ENCODE measurements around the gene APELA.
"Not testable (repeated sequence)": the region's sequence is repeated elsewhere in the genome, so short reads cannot be mapped to it uniquely, and the experiment has no call there.

Gene APELA, protein sequence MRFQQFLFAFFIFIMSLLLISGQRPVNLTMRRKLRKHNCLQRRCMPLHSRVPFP

GRCh38 chr4:164876700-164877324 lies at the start of gene APELA:
Gene APELA (plus strand): TSS chr4:164877178. CDS start chr4:164877332, 154 bp downstream.
- no peak for DNase-seq (ENCODE audit: insufficient read length, low spot score)
- no peak for FAIRE-seq

DNA sequence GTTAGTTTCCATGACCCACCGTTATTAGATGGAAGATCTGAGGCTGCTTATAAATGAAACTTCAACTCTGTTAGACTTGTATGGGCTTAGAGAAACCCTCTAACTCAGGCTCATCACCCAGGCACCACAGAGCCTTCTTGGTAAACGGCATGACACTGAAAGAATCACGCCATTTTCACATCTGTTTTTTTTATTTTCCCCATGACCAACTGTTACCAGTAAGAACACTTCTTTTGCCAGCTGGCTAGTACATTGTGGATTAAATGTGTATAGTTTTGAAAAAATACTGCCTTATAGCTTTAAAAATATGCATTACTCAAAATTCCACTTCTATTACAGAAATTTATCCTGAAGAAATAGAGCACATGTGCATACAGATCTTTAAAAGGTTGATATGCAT lies 48.0 kb upstream of the APELA start:
- FAIRE-seq (no peak), DNase-seq (ENCODE audit: insufficient read length, low spot score) (no peak)

DNA sequence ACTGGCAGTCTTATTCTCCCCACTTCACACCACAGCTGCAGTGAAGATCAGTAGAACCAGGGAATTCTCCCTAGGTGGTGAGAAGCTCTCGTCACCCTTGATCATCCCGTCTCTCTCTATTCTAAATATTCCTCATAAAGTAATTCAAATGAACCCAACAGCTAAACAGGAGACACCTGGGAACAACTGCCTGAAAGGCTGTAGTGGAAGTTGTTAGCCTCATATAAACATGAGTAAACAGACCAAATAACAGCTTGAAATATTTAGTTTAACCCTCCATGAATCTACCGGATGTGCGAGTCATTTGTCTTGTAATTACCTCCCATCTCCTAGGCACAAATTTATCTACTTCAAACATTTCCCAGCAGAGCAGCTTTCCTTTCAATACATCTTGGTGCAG lies 30.4 kb upstream of the APELA start:
- no peak for DNase-seq (ENCODE audit: insufficient read length, low spot score)
- no peak for FAIRE-seq

- FAIRE-seq (no peak), DNase-seq (ENCODE audit: insufficient read length, low spot score) (no peak)
Observed at GRCh38 chr4:164847016-164847415, 30.0 kb upstream of the APELA start.

GRCh38 chr4:164847967-164848649 lies 28.9 kb upstream of the APELA start:
- DNase-seq (ENCODE audit: insufficient read length, low spot score), result no peak
- FAIRE-seq, result no peak

GRCh38 chr4:164856396-164856795 lies 20.6 kb upstream of the APELA start:
- DNase-seq (ENCODE audit: insufficient read length, low spot score) (no peak), FAIRE-seq (no peak)

DNA sequence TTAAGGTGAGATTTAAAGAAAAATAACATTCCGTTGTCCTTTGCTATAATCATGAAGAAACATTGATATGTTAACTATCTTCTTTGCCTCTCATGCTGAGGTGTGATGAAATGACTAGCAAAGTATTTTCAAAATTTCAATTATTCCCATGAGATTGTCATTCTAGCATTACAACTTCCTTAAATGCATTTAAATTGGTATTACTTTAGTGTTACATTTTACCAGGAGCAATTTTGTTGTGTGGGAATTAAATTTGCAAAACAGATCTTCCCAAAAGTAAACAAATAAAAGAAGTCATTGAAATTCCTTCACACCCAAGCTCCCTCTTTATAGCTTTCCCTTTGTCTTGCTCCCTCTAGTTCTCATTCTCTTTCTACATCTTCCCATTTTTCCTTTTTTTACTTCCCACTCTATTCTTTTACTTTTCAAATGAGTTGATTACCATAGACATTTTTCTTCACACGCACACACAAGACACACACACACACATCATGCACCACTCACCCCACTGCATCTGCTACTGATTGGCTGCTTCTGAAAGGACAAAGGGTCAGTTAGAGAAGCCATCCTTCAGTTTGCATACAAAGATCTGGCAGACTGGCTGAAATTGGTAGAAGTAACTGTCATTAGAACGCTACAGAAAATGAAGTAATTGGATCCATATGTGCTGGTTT lies 10.0 kb upstream of the APELA start:
- peak; percentile 13 for FAIRE-seq
- no peak for DNase-seq (ENCODE audit: insufficient read length, low spot score)

- no peak for FAIRE-seq
Observed at GRCh38 chr4:164871673-164872072, 5.3 kb upstream of the APELA start.

DNA sequence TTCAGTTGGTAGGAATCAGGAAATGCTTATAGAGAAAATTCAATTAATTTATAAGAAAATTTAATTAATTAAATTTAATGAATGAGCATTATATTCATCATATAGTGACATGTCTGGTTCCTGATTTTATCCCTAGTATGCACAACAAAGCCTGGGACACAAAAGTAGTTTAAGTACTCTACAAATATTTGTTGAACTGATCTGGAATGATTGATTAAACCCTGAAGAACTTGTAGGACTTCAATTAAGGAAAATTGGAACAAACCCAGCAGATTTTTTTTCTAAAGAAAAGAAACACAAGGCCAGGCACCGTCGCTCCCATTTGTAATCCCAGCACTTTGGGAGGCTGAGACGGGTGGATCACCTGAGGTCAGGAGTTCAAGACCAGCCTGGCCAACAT lies 4.5 kb upstream of the APELA start:
- FAIRE-seq, result no peak
- DNase-seq (ENCODE audit: insufficient read length, low spot score), result no peak

More at GRCh38 chr4:164871673-164872072, 5.3 kb upstream of the APELA start:
- DNase-seq (ENCODE audit: insufficient read length, low spot score), result no peak

DNA sequence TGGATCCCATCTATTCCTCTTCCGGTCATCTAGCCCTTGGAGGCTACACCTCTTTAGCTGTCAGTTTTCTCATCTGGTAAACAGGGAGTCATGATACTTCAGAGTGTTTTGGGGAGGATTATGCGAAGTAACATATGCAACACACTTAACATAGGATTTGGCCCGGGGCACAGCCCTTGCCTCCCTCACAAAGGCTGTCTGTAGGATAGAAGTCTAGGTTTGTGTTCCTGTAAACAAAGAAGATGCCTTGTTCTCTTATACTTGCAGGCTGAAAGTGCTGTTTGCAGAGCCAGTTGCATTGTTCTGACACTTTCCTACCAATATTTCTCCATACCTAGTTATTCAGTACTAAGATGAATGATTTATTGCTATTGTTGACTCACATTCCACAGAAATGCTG lies 2.2 kb upstream of the APELA start:
- DNase-seq (ENCODE audit: insufficient read length, low spot score) (peak; percentile 19), FAIRE-seq (no peak)

DNA sequence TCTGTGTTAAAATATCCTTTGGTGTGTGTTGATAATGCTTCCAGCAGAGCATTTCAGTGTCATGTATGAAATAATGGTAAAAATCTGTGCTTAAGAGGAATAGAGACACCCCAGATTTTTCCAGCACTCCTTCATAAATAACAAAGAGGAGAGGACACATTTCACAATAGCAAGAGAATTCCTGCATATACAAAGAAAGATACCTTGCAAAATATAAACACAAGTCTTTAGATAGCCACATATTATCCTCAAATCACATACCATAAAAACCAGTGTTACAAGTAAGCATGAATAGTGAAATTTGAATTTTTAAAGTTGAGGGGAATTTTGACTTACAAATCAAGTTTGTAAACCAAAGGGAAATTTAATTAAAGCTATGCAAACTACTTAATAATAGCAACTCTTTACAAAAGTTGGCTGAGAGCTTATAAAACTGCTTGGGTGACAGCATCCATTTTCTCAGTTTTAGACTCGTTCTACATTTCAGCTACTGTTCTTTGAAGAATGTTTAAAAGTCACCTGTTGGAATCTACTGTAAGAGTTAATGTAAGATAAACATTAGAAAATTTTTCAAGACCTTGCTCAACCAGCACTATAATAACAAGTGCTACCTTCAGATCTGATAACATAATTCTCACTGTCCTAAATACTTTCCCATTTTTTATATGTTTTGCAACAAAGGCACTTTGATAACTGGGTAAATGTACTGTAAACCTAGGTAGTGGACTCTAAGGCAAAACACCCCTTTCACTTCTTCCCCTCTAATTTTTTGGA lies 3.7 kb downstream of the APELA start:
- FAIRE-seq (no peak), DNase-seq (ENCODE audit: insufficient read length, low spot score) (no peak)

DNA sequence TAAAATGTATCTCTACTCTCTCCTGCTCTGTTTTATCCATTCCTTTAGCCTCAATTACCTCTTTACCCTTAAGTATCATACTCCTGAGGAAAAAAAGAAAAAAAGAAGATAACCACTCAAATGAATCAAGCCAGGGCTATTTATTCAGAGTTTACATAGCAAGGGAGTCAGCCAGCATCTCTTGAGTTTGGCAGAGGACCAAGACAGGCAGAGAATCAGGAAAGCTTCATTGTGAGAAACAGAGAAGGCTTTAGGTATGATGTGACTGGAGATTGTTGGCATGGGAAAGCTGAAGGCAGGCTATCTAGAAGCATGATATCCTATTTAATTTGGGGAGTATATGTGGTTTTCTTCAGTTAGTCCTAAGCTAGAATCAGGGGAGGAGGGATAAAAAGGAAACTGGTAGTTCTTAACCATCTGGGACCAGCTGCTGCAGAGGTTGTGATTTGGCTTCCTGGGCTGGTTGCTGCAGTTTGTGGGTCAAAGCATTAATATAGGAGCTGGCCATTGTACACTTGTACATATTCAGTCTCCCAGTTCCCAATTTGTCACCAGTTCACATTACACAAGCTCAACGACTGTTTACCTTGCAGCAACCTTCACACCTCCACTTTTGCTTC lies 11.2 kb downstream of the APELA start:
- FAIRE-seq (no peak), DNase-seq (ENCODE audit: insufficient read length, low spot score) (no peak)

DNA sequence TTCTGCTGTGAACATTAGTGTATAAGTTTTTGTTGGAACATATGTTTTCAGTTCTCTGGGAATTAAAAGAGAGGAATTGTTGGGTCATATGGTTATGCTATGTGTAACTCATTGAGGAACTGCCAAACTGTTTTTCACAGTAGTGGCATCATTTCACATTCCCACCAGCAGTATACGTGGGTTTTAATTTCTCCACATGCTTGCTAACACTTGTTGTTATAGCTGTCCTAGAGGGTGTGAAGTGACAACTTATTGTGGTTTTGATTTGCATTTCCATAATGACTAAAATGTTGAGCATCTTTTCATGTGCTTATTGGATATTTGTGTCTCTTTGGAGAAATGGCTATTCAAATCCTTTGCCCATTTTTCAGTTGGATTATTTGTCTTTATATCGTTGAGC lies 13.7 kb downstream of the APELA start:
- FAIRE-seq, result peak; percentile 33
- DNase-seq (ENCODE audit: insufficient read length, low spot score), result no peak

- DNase-seq (ENCODE audit: insufficient read length, low spot score), result no peak
- no peak for FAIRE-seq
Observed at GRCh38 chr4:164892018-164892417, 15.0 kb downstream of the APELA start.

DNA sequence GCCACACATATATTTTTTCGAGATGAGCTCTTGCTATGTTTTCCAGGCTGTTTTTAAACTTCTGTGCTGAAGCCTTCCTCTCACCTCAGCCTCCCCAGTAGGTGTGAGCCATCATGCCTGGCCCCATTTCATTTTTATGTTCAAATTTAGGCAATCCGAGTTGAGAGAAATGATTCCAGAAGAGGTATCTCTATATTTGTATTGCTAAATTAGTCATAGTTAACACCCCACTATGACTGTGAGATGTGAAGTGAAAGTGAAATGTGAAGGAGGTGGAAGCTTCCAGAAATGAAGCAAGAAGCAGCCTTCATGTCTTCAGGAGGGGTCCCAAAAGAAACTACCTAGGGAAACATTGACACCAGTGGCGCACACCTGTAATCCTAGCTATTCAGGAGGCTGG lies 17.7 kb downstream of the APELA start:
- DNase-seq (ENCODE audit: insufficient read length, low spot score) (no peak), FAIRE-seq (no peak)

- FAIRE-seq, result no peak
Observed at GRCh38 chr4:164902608-164903007, 25.6 kb downstream of the APELA start.

GRCh38 chr4:164904336-164904735 lies 27.4 kb downstream of the APELA start:
- FAIRE-seq, result no peak
- DNase-seq (ENCODE audit: insufficient read length, low spot score), result no peak

More at GRCh38 chr4:164902608-164903007, 25.6 kb downstream of the APELA start:
- no peak for DNase-seq (ENCODE audit: insufficient read length, low spot score)

DNA sequence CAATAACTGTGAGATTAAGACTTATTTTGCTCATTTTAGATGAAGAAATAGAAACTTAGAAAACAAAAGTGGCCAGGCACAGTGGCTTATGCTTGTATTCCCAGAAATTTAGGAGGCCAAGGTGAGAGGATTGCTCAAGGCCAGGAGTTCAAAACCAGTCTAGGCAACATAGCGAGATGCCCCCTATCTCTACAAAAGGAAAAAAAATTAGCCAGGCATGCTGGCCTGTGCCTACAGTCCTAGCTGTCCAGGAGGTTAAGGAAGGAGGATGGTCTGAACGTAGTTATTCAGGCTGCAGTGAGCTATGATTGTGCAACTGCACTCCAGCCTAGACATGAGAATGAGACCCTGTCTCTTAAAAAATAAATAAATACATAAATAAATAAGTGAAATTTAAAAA lies 28.0 kb downstream of the APELA start:
- DNase-seq (ENCODE audit: insufficient read length, low spot score) (no peak), FAIRE-seq (no peak)

DNA sequence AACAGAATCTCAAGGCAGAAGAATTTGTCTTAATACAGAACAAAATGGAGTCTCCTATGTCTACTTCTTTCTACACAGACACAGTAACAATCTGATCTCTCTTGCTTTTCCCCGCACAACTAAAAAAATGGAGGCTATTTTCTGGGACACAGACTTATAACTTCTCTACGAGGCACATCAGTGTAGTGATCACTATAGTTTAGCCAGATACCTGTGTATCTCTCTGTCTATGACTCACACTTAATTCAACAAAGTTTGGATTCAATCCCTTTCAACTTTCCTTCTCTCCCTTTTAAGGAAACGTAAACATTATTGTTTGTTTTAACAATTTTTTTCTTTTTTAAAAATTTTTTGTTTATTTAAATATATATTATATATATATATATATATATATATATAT lies 29.4 kb downstream of the APELA start:
- FAIRE-seq, result no peak
- DNase-seq (ENCODE audit: insufficient read length, low spot score), result no peak

- peak; percentile 44 for FAIRE-seq
- not testable (repeated sequence) for DNase-seq (ENCODE audit: insufficient read length, low spot score)
Observed at GRCh38 chr4:164913506-164913905, 36.5 kb downstream of the APELA start.

DNA sequence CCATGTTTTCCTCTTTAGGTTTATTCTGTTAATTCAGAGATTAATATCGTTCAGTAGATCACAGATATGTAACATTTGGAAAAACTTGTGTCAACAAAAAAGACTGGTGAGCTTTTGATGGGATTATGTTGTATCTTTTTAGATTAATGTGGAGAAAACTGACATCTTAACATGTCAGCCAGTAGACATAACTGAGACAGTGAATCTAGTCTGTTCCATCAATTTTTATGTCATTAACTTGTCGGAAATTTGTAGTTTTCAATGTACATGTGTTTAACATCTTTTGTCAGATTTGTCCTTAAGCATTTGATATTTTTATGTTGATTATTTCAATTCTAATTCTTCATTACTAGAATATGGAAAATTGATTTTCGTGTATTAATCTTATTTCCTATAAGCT lies 42.0 kb downstream of the APELA start:
- FAIRE-seq (no peak), DNase-seq (ENCODE audit: insufficient read length, low spot score) (no peak)

All from HTR-8/SVneo (cell line).